ENCODE measurements around the gene NTM. TPM values are rescaled to one million over a fixed set of nuclear protein-coding genes. Genes with fewer than 3 reads are reported as not detected.

The NTM gene
- total and polyA plus RNA-seq, 12 donors, result 0.26 to 11.5 (median 4.0) TPM

GRCh38 chr11:132184079-132184478 lies 813.7 kb downstream of the NTM start:
- H3K27me3 ChIP-seq, result no peaks in the 10 kb centered on the region
- no peak for DNase-seq
- H3K9me3 ChIP-seq (replicated peaks in 1 of 3), result no peaks in the 10 kb centered on the region
- no peak overlapping the region for H3K27ac ChIP-seq
- H3K36me3 ChIP-seq (replicated peaks in 1 of 2), result no peaks in the 10 kb centered on the region
- intact Hi-C loops (cut with DNase I), result no loop called here
- TF ChIP-seq CTCF (IDR thresholded peaks at IDR 0.05) (no peak), POLR2A (IDR thresholded peaks at IDR 0.05) (no peak)
- H3K4me3 ChIP-seq, result no peak overlapping the region
- WGBS, 4 donors, result 58 to 69% (median 64%) methylated on average over 4 of the region's 4 CpGs
- no peaks in the 10 kb centered on the region for H3K4me1 ChIP-seq (replicated peaks in 1 of 2)

GRCh38 chr11:132185726-132186592 lies 815.5 kb downstream of the NTM start:
- Histone ChIP-seq H3K4me1 (replicated peaks in 1 of 2) (no peaks in the 10 kb centered on the region), H3K27me3 (no peaks in the 10 kb centered on the region), H3K9me3 (replicated peaks in 1 of 3) (no peaks in the 10 kb centered on the region), H3K4me3 (no peak overlapping the region), H3K27ac (no peak overlapping the region), H3K36me3 (replicated peaks in 1 of 2) (no peaks in the 10 kb centered on the region)
- DNase-seq, result no peak
- intact Hi-C loops (cut with DNase I), result no loop called here
- 71 to 80% (median 78%) methylated on average over 12 of the region's 12 CpGs for WGBS, 4 donors
- TF ChIP-seq CTCF (IDR thresholded peaks at IDR 0.05) (no peak), POLR2A (IDR thresholded peaks at IDR 0.05) (no peak)

- H3K36me3 ChIP-seq (replicated peaks in 1 of 2), result no peaks in the 10 kb centered on the region
- 61 to 73% (median 70%) methylated on average over 6 of the region's 6 CpGs for WGBS, 4 donors
- no peak for TF ChIP-seq POLR2A (IDR thresholded peaks at IDR 0.05)
- TF ChIP-seq CTCF (IDR thresholded peaks at IDR 0.05), result no peak
- no peaks in the 10 kb centered on the region for H3K4me1 ChIP-seq (replicated peaks in 1 of 2)
- intact Hi-C loops (cut with DNase I), result no loop called here
- H3K27ac ChIP-seq, result no peak overlapping the region
- DNase-seq, result no peak
- H3K9me3 ChIP-seq (replicated peaks in 1 of 3), result no peaks in the 10 kb centered on the region
- H3K4me3 ChIP-seq, result no peak overlapping the region
- no peaks in the 10 kb centered on the region for H3K27me3 ChIP-seq
Observed at GRCh38 chr11:132186699-132187098, 816.3 kb downstream of the NTM start.

- H3K4me1 ChIP-seq (replicated peaks in 1 of 2), result no peaks in the 10 kb centered on the region
- H3K27me3 ChIP-seq, result no peaks in the 10 kb centered on the region
- TF ChIP-seq POLR2A (IDR thresholded peaks at IDR 0.05), result no peak
- TF ChIP-seq CTCF (IDR thresholded peaks at IDR 0.05), result no peak
- intact Hi-C loops (cut with DNase I), result no loop called here
- no peak overlapping the region for H3K27ac ChIP-seq
- no peak overlapping the region for H3K4me3 ChIP-seq
- DNase-seq, result no peak
- WGBS, 4 donors, result 82 to 88% (median 85%) methylated on average over 4 of the region's 4 CpGs
- no peaks in the 10 kb centered on the region for H3K36me3 ChIP-seq (replicated peaks in 1 of 2)
- no peaks in the 10 kb centered on the region for H3K9me3 ChIP-seq (replicated peaks in 1 of 3)
Observed at GRCh38 chr11:132187386-132187785, 817.0 kb downstream of the NTM start.

Data from adrenal gland (tissue), 12 donors.